ENCODE measurements around the gene BTG4.

GRCh38 chr11:111527279-111527678 is 15.1 kb upstream of the BTG4 start:
- TF ChIP-seq POLR2A (IDR thresholded peaks at IDR 0.05), result no peak
- TF ChIP-seq CTCF (IDR thresholded peaks at IDR 0.05), result no peak
- TF ChIP-seq POLR2AphosphoS5 (IDR thresholded peaks at IDR 0.05; ENCODE audit: insufficient read depth in 1 of 2, low read depth in 1 of 2), result no peak

Measured in vagina (tissue), 2 donors.